Spinal cord (tissue), 10 donors: ENCODE data around the gene REX1BD. TPM values are rescaled to one million over a fixed set of nuclear protein-coding genes. Genes with fewer than 3 reads are reported as not detected.

Experiments
- DNase-seq, 6 donors: peaks; one replicate each; pipeline versions ENCODE4 v3.0.0 to v3.0.0-alpha.2; 2013 to 2015; ENCODE audit warnings: low spot score in 6 of 6, low read depth in 4 of 6
- H3K27ac ChIP-seq: one replicate; pipeline ENCODE4 v1.5.1; 2013; ENCODE audit warnings: low read depth, low read length, control low read depth
- H3K27me3 ChIP-seq: one replicate; pipeline ENCODE4 v1.6.1; 2013; ENCODE audit warnings: low read length; ENCODE audit not compliant: control insufficient read depth, insufficient read depth
- H3K36me3 ChIP-seq: one replicate; pipeline ENCODE4 v1.6.1; 2013; ENCODE audit warnings: low read length; ENCODE audit not compliant: control insufficient read depth, insufficient read depth
- H3K4me1 ChIP-seq: one replicate; pipeline ENCODE4 v1.6.1; 2013; ENCODE audit warnings: low read length; ENCODE audit not compliant: control insufficient read depth, insufficient read depth
- H3K4me3 ChIP-seq: one replicate; pipeline ENCODE4 v1.5.1; 2013; ENCODE audit warnings: low read depth, low read length, control low read depth
- H3K9me3 ChIP-seq: one replicate; pipeline ENCODE4 v1.6.1; 2013; ENCODE audit warnings: low read length; ENCODE audit not compliant: control insufficient read depth, insufficient read depth
- WGBS: methylation state at CpG from one replicate; pipeline ENCODE4 v1.1.5; 2013; ENCODE audit warnings: missing lambda C conversion rate; ENCODE audit not compliant: insufficient coverage; 5-methylcytosine and 5-hydroxymethylcytosine counted together
- polyA plus RNA-seq, 2 donors: library from polyadenylated mRNA; unstranded; fragments of 120-200 nt; gene quantifications; one replicate each; pipeline ENCODE4 v1.2.1, GENCODE V29; 2013; ENCODE audit not compliant: insufficient read length in 2 of 2
- total RNA-seq, 2 donors: library from RNA; depleted of rRNA in 1 of 2; stranded (reverse); fragments of 120-200 nt in 1 of 2; fragments of >200 nt in 1 of 2; gene quantifications; one replicate each; pipeline versions ENCODE4 v1.2.3 to v1.2.4, GENCODE V29; 2013 to 2014
- donor health status: healthy.

Gene REX1BD
- total and polyA plus RNA-seq, 4 donors, result 23.7 to 84.5 (median 71.2) TPM

DNA sequence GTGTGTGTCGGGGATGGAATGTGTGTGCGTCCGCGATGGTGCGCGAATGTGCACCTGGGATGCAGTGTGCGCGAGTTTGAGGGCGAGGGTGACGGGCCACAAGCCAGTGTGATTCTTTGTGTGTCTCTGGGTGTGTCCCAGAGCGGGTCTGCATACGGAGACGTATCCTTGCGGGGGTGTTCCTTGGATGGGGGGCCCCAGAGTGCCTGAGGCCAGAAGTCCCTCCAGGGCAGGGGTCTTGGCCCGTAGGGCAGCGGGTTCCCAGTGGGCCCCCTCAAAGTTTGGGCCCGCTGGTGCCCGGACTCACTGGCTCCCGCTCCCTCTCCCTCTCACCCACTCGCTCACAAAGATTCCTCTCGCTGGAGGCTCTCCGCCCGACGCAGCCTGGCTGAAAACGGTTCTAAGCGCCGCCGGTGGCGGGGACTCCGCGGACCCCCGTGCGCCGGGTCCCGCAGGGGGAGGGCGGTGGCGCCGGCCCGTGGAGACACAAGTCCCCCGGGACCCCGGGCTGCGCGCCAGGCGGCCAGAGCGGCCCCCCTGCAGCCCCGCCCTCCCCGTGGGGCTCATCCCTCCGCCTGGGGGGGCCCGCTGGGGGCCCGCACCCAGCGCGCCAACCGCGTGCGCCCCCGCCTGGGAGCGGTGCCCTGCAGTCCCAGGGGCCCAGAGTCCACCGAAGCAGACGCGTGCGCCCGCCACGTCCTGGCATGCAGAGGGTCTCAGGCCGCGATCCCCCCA lies 17.1 kb downstream of the REX1BD start:
- H3K9me3 ChIP-seq, result no peaks in the 10 kb centered on the region
- no peaks in the 10 kb centered on the region for H3K36me3 ChIP-seq
- H3K4me1 ChIP-seq, result peaks cover 42% of the 10 kb centered on the region
- peaks cover 83% of the 10 kb centered on the region for H3K27me3 ChIP-seq
- 2% methylated on average over 64 of the region's 65 CpGs for WGBS
- H3K4me3 ChIP-seq, result no peak overlapping the region
- H3K27ac ChIP-seq, result no peak overlapping the region
- DNase-seq, result no peak

- Histone ChIP-seq H3K27ac (no peak within 1 kb of the TSS), H3K9me3 (no peaks in the 10 kb centered on the region), H3K36me3 (no peaks in the 10 kb centered on the region), H3K4me1 (peaks cover 50% of the 10 kb centered on the region), H3K27me3 (peaks cover 88% of the 10 kb centered on the region), H3K4me3 (no peak within 1 kb of the TSS)
- WGBS, result under 1% methylated on average over 96 of the region's 116 CpGs
- no peak for DNase-seq
Observed at GRCh38 chr19:18606281-18607225, 18.0 kb downstream of the REX1BD start, which contains the start of gene CRLF1. Gene CRLF1 (minus strand): TSS chr19:18606799. CDS start chr19:18606656, 143 bp downstream.

DNA sequence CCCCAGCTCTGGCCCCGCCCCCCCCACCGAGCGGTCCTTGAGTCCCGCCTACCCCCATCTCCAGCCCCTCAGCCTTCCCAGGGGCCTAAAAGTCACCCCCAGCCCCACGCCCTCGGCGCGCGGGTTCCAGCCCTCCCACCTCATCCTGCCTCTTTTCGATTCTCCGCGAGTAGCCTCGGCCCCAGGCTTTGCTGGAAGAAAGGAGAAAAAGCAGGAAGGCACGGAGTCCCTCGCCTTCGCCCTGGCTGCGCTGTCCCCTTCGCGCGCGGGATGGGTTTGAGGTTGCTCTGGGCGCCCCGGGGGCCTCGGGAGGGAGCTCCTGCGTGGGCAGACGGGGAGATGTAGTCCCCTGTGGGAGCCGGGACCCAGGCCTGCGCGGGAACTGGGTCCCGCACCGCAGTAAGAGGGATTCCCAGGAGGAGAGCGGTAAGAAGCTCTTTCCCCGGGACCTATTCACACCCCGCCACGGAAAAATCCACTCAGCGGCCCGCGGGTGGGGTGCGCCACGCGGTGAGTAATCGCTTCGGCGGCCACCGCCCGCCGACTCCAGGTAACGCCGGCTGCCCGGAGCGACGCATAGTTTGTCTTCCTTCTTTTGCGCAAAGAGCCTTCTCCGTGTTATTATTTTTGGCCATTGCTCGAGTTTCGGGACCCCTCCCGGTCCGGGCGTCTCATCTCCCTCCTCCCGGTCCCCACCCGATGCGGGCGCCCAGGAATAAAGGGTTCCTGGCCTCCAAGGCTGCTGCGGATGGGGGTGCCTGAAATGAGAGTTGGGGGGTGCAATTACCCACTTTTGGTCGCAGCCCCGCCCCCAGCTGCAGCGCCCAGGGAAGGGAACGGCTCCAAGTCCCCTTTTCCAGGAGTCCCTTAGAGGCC lies 18.9 kb downstream of the REX1BD start:
- Histone ChIP-seq H3K4me1 (peaks cover 59% of the 10 kb centered on the region), H3K36me3 (no peaks in the 10 kb centered on the region), H3K27me3 (peaks cover 91% of the 10 kb centered on the region), H3K27ac (no peak overlapping the region), H3K9me3 (no peaks in the 10 kb centered on the region), H3K4me3 (no peak overlapping the region)
- no peak for DNase-seq
- WGBS, result under 1% methylated on average over 59 of the region's 68 CpGs

GRCh38 chr19:18608102-18608804 lies 19.7 kb downstream of the REX1BD start:
- H3K4me3 ChIP-seq, result no peak overlapping the region
- H3K4me1 ChIP-seq, result peaks cover 60% of the 10 kb centered on the region
- no peaks in the 10 kb centered on the region for H3K9me3 ChIP-seq
- DNase-seq, result no peak
- H3K36me3 ChIP-seq, result no peaks in the 10 kb centered on the region
- no peak overlapping the region for H3K27ac ChIP-seq
- 45% methylated on average over 2 of the region's 5 CpGs for WGBS
- peaks cover 86% of the 10 kb centered on the region for H3K27me3 ChIP-seq

DNA sequence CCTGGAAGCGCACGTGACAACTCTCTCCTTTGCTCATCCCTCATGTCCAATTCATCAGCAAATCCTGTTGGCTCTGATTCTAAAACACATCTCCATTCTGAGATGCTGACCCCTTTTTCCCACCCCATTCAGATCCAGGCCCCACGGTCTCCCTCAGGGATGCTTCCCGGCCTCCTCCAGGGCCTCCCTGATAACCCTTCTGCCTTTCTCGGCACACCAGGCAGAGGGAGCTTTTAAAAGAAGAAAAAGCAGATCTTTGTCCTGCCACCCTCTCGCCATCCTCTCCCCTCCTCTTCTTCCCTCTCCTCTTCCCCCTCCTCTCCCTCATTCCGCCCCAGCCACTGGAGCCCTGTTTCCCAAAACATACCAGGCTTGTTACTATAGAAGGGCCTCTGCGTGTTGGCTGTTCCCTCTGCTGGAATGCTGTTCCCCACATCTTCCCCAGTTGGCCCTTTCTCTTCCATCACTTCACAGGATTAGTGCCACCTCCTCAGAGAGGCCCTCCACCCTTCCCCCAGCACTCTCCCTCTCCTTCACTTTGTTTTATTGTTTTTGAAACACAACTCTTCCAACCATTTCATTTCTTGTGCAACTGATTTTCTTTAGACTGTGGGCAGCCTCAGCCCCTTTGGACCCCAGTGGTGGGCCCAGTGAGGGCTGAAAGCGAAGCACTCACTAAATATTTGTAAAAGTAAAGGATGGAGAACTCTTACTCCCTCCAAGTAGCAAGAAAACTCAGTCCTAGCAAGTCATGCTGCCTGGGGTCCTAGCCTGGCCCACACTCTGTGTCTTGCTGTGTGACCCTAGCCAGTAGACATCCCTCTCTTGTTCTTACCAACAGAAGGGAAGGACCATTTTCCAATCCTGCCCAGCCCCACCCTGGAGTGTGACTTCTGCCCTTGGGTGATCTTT lies 20.5 kb downstream of the REX1BD start:
- no peak overlapping the region for H3K4me3 ChIP-seq
- no peak for DNase-seq
- H3K36me3 ChIP-seq, result peaks cover 3% of the 10 kb centered on the region
- WGBS, result 35% methylated on average over 9 of the region's 9 CpGs
- peaks cover 81% of the 10 kb centered on the region for H3K27me3 ChIP-seq
- no peak overlapping the region for H3K27ac ChIP-seq
- H3K9me3 ChIP-seq, result no peaks in the 10 kb centered on the region
- peaks cover 60% of the 10 kb centered on the region for H3K4me1 ChIP-seq

GRCh38 chr19:18609717-18610051 lies 21.1 kb downstream of the REX1BD start:
- H3K36me3 ChIP-seq, result peaks cover 10% of the 10 kb centered on the region
- no peak overlapping the region for H3K4me3 ChIP-seq
- no peak overlapping the region for H3K27ac ChIP-seq
- H3K9me3 ChIP-seq, result no peaks in the 10 kb centered on the region
- DNase-seq, result no peak
- 60% methylated on average over 1 of the region's 2 CpGs for WGBS
- peaks cover 76% of the 10 kb centered on the region for H3K27me3 ChIP-seq
- peaks cover 63% of the 10 kb centered on the region for H3K4me1 ChIP-seq

DNA sequence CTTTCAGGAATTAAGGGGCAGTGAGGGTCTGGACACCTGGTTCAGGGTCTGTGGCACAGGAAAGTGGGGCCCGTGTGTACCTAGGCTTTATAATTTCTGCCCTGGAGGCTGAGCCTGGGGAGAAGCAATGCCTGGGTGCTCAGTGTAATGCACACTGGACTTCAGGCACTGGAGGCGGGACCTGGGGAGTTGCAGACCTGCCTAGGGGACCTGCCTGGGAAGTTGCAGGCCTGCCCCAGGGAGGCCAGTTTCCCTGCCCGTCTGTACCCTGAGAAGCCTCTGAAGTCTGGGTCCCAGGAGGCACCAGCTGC lies 21.6 kb downstream of the REX1BD start:
- Histone ChIP-seq H3K9me3 (no peaks in the 10 kb centered on the region), H3K27me3 (peaks cover 71% of the 10 kb centered on the region), H3K4me1 (peaks cover 62% of the 10 kb centered on the region), H3K27ac (no peak overlapping the region), H3K36me3 (peaks cover 15% of the 10 kb centered on the region), H3K4me3 (no peak overlapping the region)
- DNase-seq, result no peak
- 27% methylated on average over 3 of the region's 3 CpGs for WGBS

DNA sequence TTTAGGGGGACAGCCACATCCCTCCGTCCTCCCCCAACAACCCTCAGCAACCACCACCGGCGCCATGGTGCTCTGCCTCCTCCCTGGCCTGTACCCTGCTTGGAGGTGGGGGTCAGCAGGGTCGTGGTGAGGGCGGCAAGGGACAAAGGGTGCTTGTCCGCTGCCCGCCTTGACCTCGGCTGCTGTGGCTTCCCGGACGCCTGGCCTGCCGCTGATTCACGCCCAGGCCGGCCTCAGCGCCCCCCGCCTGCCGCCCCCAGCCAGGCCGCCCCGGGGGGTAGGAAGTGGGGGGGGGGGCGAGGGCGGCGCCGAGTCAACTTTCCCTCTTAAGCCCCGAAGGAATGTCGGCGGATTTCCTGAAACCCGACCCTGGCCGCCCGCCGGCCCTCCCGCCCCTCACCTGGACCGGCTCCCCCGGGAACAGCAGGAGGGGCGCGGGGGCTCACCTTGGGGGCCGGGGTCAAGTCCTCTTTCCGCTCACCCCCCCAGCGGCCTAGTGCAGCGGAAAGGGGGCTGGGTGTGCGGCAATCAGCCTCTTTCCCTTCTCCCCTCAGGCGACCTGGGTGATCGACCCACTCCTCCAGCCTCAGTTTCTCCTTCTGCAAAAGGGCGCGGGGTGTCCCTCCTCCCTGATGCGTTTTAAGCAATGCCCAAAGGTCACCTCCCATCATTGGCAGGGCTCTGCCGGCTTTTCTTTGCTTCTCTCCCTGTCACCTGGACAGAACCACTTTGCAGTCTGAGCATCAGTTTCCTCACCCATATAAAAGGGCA lies 22.1 kb downstream of the REX1BD start:
- 5% methylated on average over 38 of the region's 45 CpGs for WGBS
- H3K36me3 ChIP-seq, result peaks cover 16% of the 10 kb centered on the region
- H3K9me3 ChIP-seq, result no peaks in the 10 kb centered on the region
- H3K4me1 ChIP-seq, result peaks cover 57% of the 10 kb centered on the region
- H3K27me3 ChIP-seq, result peaks cover 66% of the 10 kb centered on the region
- no peak for DNase-seq
- H3K4me3 ChIP-seq, result no peak overlapping the region
- no peak overlapping the region for H3K27ac ChIP-seq
